K562 (cell line): ENCODE data around the gene SMAD4.

Source experiments
- CHD2 ChIP-seq: IDR thresholded peaks from 2 replicates; pipeline ENCODE4 v1.6.1; 2011; ENCODE audit warnings: low read depth, low read length
- CTCF ChIP-seq, 3 experiments: IDR thresholded peaks in 2 of 3; conservative IDR thresholded peaks in 1 of 3; 2 replicates each; pipeline ENCODE4 v1.5.1; 2011 to 2012; ENCODE audit warnings: low read length in 3 of 3, mild to moderate bottlenecking in 3 of 3, control low read depth in 2 of 3, improper control_type of control experiment in 1 of 3, inconsistent platforms in 1 of 3, low read depth in 1 of 3, mixed read lengths in 1 of 3, moderate library complexity in 1 of 3; ENCODE audit not compliant: insufficient read depth in 2 of 3
- ELK3 ChIP-seq: fragments of 450-650 bp; formaldehyde crosslinking; IDR thresholded peaks from 2 replicates; pipeline ENCODE4 v1.4.0; 2020; ENCODE audit warnings: mild to moderate bottlenecking
- ZNF785 ChIP-seq: fragments of 250-450 bp; sonication (Bioruptor Pico); IDR thresholded peaks from 2 replicates; pipeline ENCODE4 v1.4.0; 2020; ENCODE audit warnings: mild to moderate bottlenecking

- TF ChIP-seq ELK3 (no peak), CTCF (IDR thresholded peaks at IDR 0.05 in 2 of 3, conservative IDR thresholded peaks at IDR 0.05 in 1 of 3; ENCODE audit: insufficient read depth in 2 of 3, low read depth in 1 of 3, low read length in 3 of 3) (no peak), CHD2 (no peak), ZNF785 (CRISPR knock-in tag) (no peak)
Measured at GRCh38 chr18:51041677-51042352, 11.8 kb downstream of the SMAD4 start.
